NT2/D1 (cell line): ENCODE measurements around the gene ZDHHC7.

Experiments
- SUZ12 ChIP-seq: IDR thresholded peaks from 2 replicates; pipeline ENCODE4 v1.6.1; 2011; ENCODE audit not compliant: insufficient read length, insufficient read depth; ENCODE audit errors: extremely low read depth
- YY1 ChIP-seq: IDR thresholded peaks from 2 replicates; pipeline ENCODE4 v1.6.1; 2011; ENCODE audit not compliant: insufficient read length, insufficient read depth
- ZNF274 ChIP-seq: IDR thresholded peaks from 2 replicates; pipeline ENCODE4 v1.6.1; 2011; ENCODE audit warnings: mild to moderate bottlenecking, low read depth, low read length

DNA sequence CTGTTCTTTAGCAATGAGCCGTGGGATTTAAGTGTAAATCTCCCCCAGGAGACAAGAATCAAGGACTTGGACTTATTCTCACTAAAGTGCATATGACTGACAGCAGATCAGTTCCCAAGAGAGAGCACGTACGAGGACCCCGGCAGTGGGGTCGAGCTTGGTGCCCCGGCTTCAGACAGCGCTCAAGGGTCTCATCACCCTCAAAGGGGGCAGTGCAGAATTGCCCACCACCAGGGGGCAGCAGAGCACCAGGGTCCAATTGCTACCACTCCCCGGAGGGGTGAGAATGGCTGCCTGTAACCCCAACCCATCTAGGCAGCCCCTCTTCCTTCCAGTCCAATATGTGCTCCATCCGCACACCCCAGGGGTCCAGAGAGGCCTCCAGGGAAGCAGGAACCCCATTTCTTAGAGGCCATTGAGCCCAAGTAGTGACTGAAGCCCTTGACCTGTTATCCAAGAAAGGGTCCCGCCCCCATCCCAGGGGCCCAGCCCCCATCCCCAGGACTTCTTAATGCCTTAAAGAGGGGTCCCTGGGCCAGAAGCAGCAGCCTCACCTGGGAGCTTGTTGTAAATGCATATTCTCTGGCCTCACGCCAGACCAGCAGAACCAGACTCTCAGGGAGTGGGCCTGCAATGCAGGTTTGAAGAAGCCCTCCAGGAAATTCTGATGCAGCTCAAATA is 86.1 kb downstream of the ZDHHC7 start:
- no peak for TF ChIP-seq SUZ12
- TF ChIP-seq YY1, result no peak
- TF ChIP-seq ZNF274, result no peak
